OCI-M2 (cell line): ENCODE measurements around the gene NUTF2.
"Not testable (repeated sequence)": the region's sequence is repeated elsewhere in the genome, so short reads cannot be mapped to it uniquely, and the experiment has no call there.

ENCODE experiments used
- DNase-seq: peaks from one replicate; lab custom pipeline; 2025; ENCODE audit not compliant: unreplicated experiment; lab: John Stamatoyannopoulos, UW

NUTF2 gene

GRCh38 chr16:67837190-67837589 lies 9.5 kb upstream of the NUTF2 start:
- not testable (repeated sequence) for DNase-seq

- DNase-seq, result no peak
These were observed 8.9 kb upstream of the NUTF2 start for GRCh38 chr16:67837811-67838210.

- no peak for DNase-seq
These were observed 5.4 kb upstream of the NUTF2 start for GRCh38 chr16:67841198-67841815.

GRCh38 chr16:67841816-67842508 lies 4.8 kb upstream of the NUTF2 start, which contains the start of gene THAP11:
THAP11 (plus strand) TSS chr16:67842320; CDS start chr16:67842555, 235 bp downstream.
- peak; percentile 75 for DNase-seq

- DNase-seq, result no peak
These were observed 4.0 kb upstream of the NUTF2 start for GRCh38 chr16:67842509-67843342.

- no peak for DNase-seq
These were observed 3.4 kb upstream of the NUTF2 start for GRCh38 chr16:67843343-67843765.

- no peak for DNase-seq
These were observed 2.2 kb upstream of the NUTF2 start for GRCh38 chr16:67844497-67844896.

- no peak for DNase-seq
These were observed 1.3 kb upstream of the NUTF2 start for GRCh38 chr16:67845291-67846062.

GRCh38 chr16:67846063-67846319 lies 742 bp upstream of the NUTF2 start:
- DNase-seq, result no peak

GRCh38 chr16:67847064-67847861 lies 530 bp downstream of the NUTF2 start, which contains the start of gene CENPT:
CENPT (minus strand) TSS chr16:67847693; CDS start chr16:67833859, 13,834 bp downstream.
- no peak for DNase-seq

- no peak for DNase-seq
These were observed 1.4 kb downstream of the NUTF2 start for GRCh38 chr16:67848118-67848517.

GRCh38 chr16:67853670-67854069 lies 6.9 kb downstream of the NUTF2 start:
- no peak for DNase-seq

- no peak for DNase-seq
These were observed 9.1 kb downstream of the NUTF2 start for GRCh38 chr16:67855789-67856188.

- no peak for DNase-seq
These were observed 10.3 kb downstream of the NUTF2 start for GRCh38 chr16:67856927-67857546.

- DNase-seq, result no peak
These were observed 11.0 kb downstream of the NUTF2 start for GRCh38 chr16:67857547-67858233.

GRCh38 chr16:67858500-67858899 lies 11.8 kb downstream of the NUTF2 start:
- DNase-seq, result no peak

- no peak for DNase-seq
These were observed 14.1 kb downstream of the NUTF2 start for GRCh38 chr16:67860589-67861398.

GRCh38 chr16:67861877-67862276 lies 15.1 kb downstream of the NUTF2 start:
- DNase-seq, result no peak
